GM21529 (cell line): Measurements from ENCODE around the gene LYZL1.
"Not testable (repeated sequence)": the region's sequence is repeated elsewhere in the genome, so short reads cannot be mapped to it uniquely, and the experiment has no call there.

ENCODE experiments used
- ATAC-seq: cut with Tn5 transposase; IDR thresholded peaks from one replicate; pipeline ENCODE4 v1.9.1; 2021; ENCODE audit not compliant: unreplicated experiment

The LYZL1 gene

DNA sequence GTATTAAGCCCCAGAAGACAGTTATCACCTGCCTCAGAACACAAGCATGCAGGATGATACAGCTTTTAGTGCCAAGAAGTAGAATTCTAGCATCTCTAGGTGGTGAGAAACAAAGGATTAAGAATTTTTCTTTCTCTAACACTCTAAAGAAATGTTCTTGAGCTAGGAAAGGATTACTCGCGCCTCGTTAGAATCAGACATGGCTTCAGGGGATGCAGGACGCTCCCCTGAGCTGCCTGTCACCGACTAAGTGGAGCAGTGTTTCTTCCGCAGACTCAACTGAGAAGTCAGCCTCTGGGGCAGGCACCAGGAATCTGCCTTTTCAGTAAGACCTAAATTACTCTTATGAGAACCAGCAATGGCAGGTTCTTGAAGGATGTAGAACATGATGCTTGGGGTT, at the start of gene LYZL1:
LYZL1 (plus strand) TSS at position 165 of the 400 bp plus-strand sequence. CDS start 2,798 bp downstream, outside the sequence.
- not testable (repeated sequence) for ATAC-seq

- ATAC-seq = no peak
These were observed 49.0 kb upstream of the LYZL1 start for GRCh38 chr10:29239569-29240472.

DNA sequence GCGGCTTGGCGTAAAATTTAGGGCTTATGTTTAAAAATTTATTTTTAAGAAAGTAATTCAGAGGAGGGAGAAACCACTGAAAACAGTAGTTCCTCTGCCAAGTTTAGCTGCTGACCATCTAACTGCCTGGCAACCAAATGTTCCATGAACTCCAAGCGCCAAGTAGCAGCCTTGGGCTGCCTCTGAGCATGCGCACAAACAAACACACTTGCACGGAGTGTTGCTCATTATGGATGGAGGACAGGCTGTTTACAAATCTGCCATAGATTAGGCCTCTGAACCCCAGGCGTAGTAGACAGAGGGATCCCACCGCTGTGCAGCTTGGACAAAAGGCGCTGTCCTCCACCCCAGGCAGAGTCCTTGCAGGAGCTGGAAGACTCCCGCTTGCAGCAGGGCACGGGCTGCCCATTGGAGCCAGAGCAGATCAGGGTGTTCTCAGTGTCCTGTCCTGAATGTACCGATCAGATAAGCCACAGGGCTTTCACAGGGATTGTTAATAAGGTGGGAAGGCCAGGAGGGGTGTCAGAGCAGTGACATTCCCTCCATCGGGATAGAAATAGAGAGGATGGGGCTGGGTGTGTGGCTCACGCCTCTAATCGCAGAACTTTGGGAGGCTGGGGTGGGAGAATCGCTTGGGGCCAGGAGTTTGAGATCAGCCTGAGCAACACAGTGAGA, 47.7 kb upstream of the LYZL1 start:
- no peak for ATAC-seq

DNA sequence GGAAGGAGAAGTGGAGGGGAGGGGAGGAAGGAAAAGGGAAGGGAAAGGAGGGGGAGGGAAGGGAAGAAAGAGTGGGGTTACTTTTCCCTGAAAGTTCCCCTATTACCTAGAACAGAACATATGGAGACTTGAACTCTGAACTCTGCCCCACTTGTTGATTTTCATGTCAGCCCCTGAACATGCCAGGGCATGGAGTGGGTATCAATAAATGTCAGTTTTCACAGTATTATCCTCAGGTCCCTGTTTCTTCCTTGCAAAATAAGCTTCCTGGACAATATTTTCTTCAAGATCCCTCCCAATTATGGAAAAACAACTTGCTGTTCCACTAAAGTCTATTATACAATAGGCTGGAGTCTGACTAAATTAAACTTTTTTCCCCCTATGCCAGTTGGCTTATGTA, 46.9 kb upstream of the LYZL1 start:
- ATAC-seq = no peak

DNA sequence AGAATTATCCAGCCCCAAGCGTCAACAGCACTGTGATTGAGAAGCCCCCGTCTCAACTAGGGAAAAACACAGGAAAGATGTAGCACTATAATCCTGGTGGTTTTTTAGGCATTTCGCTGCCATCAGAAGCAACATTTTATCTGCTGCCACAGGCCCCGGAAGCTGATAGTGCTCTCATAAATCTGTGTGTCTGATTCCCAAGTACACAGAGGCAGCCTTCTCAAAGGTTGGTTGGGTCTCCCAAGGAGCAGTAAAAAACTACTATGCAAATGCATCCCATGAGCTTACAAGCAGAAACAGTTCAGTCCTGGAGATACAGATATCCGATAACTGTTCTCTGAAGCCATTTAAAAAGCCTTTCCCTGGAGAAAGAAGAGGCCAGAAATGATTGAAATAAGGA, 45.8 kb upstream of the LYZL1 start:
- ATAC-seq = no peak

- ATAC-seq = no peak
These were observed 45.1 kb upstream of the LYZL1 start for GRCh38 chr10:29243750-29244149.

GRCh38 chr10:29244978-29245377, 43.9 kb upstream of the LYZL1 start:
- no peak for ATAC-seq

- ATAC-seq = no peak
These were observed 43.4 kb upstream of the LYZL1 start for GRCh38 chr10:29245476-29245875.

- no peak for ATAC-seq
These were observed 42.4 kb upstream of the LYZL1 start for GRCh38 chr10:29246449-29246848.

- ATAC-seq = no peak
These were observed 40.7 kb upstream of the LYZL1 start for GRCh38 chr10:29248158-29248557.

GRCh38 chr10:29249018-29249417, 39.9 kb upstream of the LYZL1 start:
- ATAC-seq = no peak

GRCh38 chr10:29250066-29250465, 38.8 kb upstream of the LYZL1 start:
- ATAC-seq = no peak

- no peak for ATAC-seq
These were observed 35.8 kb upstream of the LYZL1 start for GRCh38 chr10:29252811-29253689.

DNA sequence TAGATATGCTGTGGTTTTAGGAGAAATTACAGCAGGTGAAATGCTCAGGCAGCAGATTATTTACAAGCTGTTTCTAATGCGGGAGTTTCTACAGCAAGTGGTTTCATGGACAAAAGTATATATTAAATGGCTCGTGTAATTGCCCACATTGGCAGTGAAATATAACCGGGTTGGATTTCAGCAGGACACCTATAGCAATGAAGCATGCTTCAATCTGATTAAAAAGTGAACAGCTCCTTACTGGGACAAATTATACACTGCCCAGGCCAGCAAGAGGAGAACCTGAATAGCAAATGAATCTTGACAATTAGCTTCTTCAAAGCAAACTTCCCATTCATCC, 35.2 kb upstream of the LYZL1 start:
- ATAC-seq = no peak

GRCh38 chr10:29254123-29255046, 34.5 kb upstream of the LYZL1 start:
- ATAC-seq = no peak

GRCh38 chr10:29255104-29255503, 33.8 kb upstream of the LYZL1 start:
- no peak for ATAC-seq

- no peak for ATAC-seq
These were observed 32.9 kb upstream of the LYZL1 start for GRCh38 chr10:29256019-29256418.

DNA sequence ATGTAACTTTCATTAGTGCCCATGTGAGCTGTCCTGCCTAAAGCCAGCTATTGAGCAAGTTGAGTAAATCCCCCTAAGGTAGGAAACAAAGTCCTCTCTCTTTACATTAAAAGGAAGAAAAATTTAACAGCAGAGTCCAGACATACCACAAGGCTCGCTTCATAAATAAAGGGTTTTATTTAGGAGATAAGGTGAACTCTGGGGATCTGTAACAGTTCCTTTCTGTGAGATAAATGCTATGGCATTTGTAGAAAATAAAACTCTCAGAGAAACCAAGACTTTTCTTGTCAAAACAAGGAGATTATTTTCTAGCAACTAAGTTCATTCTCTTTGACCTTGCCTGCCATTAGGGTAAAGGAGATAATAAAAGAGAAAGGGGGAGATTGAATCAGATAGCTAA, 32.3 kb upstream of the LYZL1 start:
- no peak for ATAC-seq

- ATAC-seq = no peak
These were observed 31.6 kb upstream of the LYZL1 start for GRCh38 chr10:29257106-29257783.

- ATAC-seq = no peak
These were observed 31.1 kb upstream of the LYZL1 start for GRCh38 chr10:29257784-29258135.
